ENCODE data around the gene DKK3. TPM values are rescaled to one million over a fixed set of nuclear protein-coding genes. Genes with fewer than 3 reads are reported as not detected.
A peak's percentile ranks its signal among the peaks of the same experiment; 100 is the strongest.

Gene DKK3
- total RNA-seq, 1 donor from 2014 or later: 36.3 TPM

DNA sequence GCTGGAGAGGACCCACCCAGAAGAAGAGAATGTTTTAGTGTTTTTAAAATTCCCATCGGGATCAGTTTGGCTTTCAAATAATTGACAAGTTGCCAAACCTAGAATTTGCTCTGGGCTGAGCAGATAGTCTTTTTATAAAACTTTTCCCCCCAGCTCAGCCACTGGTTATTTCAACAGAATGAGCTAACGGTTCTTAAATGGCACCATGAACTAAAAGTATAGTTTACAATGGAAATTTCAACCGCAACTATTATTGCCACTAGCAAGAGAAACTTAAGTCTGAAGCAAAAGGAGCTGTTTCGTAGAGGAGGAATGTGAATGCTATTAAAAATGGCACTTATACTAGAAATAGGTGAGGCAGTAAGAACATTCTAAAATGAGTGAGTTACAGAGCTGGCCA is 3.4 kb downstream of the DKK3 start:
- TF ChIP-seq, protein P1, sequence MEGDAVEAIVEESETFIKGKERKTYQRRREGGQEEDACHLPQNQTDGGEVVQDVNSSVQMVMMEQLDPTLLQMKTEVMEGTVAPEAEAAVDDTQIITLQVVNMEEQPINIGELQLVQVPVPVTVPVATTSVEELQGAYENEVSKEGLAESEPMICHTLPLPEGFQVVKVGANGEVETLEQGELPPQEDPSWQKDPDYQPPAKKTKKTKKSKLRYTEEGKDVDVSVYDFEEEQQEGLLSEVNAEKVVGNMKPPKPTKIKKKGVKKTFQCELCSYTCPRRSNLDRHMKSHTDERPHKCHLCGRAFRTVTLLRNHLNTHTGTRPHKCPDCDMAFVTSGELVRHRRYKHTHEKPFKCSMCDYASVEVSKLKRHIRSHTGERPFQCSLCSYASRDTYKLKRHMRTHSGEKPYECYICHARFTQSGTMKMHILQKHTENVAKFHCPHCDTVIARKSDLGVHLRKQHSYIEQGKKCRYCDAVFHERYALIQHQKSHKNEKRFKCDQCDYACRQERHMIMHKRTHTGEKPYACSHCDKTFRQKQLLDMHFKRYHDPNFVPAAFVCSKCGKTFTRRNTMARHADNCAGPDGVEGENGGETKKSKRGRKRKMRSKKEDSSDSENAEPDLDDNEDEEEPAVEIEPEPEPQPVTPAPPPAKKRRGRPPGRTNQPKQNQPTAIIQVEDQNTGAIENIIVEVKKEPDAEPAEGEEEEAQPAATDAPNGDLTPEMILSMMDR (conservative IDR thresholded peaks at IDR 0.05): no peak
- Mint-ChIP-seq H3K9me3 (no peaks in the 10 kb centered on the region), H3K4me1 (ENCODE audit: unreplicated experiment) (peaks cover 15% of the 10 kb centered on the region), H3K4me3 (no peak overlapping the region), H3K36me3 (peaks cover 17% of the 10 kb centered on the region), H3K27me3 (peaks cover 32% of the 10 kb centered on the region), H3K27ac (no peak overlapping the region)
- DNase-seq (ENCODE audit: extremely low spot score, unreplicated experiment): no peak

DNA sequence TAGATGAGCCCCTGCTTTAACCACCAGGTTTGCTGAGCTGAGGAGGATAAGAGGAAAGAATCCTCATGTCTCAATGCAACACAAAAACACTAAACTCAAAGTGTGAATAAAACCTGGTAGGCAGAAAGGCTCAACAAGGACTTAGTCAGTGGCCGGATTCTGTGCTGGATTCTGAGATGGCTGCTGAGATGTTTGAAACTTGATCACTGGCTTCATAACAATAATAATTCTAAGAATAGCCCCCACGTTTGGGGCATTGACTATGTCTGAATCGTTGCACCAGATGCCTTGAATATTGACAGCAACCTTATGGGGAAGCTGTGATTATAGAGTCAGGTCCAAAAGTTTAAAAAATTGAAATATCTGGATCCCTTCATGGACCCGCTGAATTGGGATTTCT is 4.6 kb downstream of the DKK3 start:
- Mint-ChIP-seq H3K36me3 (peaks cover 17% of the 10 kb centered on the region), H3K4me1 (ENCODE audit: unreplicated experiment) (peaks cover 10% of the 10 kb centered on the region), H3K27ac (no peak overlapping the region), H3K9me3 (no peaks in the 10 kb centered on the region), H3K27me3 (peaks cover 24% of the 10 kb centered on the region), H3K4me3 (no peak overlapping the region)
- DNase-seq (ENCODE audit: extremely low spot score, unreplicated experiment): no peak
- TF ChIP-seq, protein P1 (conservative IDR thresholded peaks at IDR 0.05): no peak

DNA sequence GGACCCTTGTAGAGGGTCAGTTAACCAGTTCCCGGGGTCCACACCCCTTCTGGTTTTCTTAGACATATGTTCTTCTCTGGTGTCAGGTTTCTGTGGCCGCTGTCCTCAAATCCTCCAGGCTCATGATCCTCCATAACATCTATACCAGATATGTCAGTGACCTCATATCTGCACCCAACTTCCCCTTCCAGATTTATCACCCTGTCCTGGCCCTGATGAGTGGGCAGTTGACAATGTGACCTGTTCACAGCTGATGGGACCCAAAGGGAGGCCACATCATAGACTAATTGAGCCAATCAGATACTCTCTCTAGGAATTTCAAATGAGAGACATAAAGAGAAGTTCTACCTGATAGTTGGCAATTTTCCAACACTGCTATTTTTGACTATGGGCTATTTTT is 5.1 kb downstream of the DKK3 start:
- Mint-ChIP-seq H3K4me1 (ENCODE audit: unreplicated experiment) (peaks cover 10% of the 10 kb centered on the region), H3K9me3 (no peaks in the 10 kb centered on the region), H3K27ac (no peak overlapping the region), H3K4me3 (no peak overlapping the region), H3K27me3 (peaks cover 22% of the 10 kb centered on the region), H3K36me3 (peaks cover 17% of the 10 kb centered on the region)
- DNase-seq (ENCODE audit: extremely low spot score, unreplicated experiment): no peak
- TF ChIP-seq, protein P1 (conservative IDR thresholded peaks at IDR 0.05): no peak

DNA sequence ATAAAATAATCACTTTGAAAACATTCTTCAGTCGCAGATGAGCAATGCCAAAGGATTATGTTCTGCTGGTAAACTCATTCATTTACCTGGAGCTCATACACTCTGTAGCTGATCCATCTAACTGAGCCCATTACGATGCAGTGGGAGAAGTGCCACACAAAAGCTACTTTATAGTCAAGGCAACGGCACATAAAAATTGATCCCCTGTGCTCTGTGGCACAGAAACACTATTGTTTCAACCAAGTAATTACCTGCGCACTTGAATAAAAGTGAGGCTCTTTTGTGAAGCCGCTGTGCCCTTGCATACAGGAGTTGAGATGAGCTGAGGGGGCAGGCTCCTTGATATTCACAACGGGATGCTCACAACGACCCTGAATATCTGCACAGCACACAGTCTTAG is 7.2 kb downstream of the DKK3 start:
- H3K27me3 Mint-ChIP-seq: peaks cover 5% of the 10 kb centered on the region
- no peak for DNase-seq (ENCODE audit: extremely low spot score, unreplicated experiment)
- TF ChIP-seq, protein P1 (conservative IDR thresholded peaks at IDR 0.05): no peak
- H3K36me3 Mint-ChIP-seq: peaks cover 13% of the 10 kb centered on the region
- no peak overlapping the region for H3K27ac Mint-ChIP-seq
- peaks cover 14% of the 10 kb centered on the region for H3K4me1 Mint-ChIP-seq (ENCODE audit: unreplicated experiment)
- H3K4me3 Mint-ChIP-seq: no peak overlapping the region
- no peaks in the 10 kb centered on the region for H3K9me3 Mint-ChIP-seq

DNA sequence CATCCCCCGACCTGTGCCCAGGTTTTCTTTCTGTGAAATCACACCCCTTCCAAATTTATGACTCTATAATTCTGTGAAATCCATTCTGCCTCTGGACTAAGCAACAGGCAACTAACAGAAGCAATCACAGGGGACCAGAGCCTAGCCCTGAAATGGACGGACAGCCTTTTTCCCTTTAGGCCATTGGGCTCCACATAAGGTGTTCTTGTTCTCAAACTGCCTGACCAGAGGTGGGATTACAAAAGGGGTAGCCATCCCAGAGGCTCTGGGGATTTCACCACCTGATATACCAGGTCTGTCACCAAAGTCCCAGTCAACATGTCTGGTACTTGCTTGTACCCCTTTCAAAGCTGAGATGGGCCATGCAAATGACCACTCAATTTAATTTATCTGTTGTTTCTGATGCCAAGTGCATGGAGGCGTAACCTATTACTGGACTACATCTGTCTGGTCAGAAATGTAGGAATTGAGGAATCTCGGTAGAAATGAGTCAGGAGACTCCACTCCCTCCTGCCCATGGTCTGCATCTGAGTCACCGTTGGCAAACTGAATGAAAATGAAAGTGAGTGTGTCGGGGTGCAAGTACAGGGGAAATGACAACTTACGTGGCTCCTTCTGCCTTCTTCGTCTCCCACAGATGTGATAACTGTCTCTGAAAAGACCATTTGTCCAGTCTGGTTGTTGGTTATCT is 10.2 kb downstream of the DKK3 start:
- TF ChIP-seq, protein P1 (conservative IDR thresholded peaks at IDR 0.05): no peak
- Mint-ChIP-seq H3K27me3 (no peaks in the 10 kb centered on the region), H3K9me3 (no peaks in the 10 kb centered on the region), H3K4me1 (ENCODE audit: unreplicated experiment) (peaks cover 25% of the 10 kb centered on the region), H3K4me3 (no peak overlapping the region), H3K27ac (no peak overlapping the region), H3K36me3 (peaks cover 18% of the 10 kb centered on the region)
- DNase-seq (ENCODE audit: extremely low spot score, unreplicated experiment): peak; percentile 20

DNA sequence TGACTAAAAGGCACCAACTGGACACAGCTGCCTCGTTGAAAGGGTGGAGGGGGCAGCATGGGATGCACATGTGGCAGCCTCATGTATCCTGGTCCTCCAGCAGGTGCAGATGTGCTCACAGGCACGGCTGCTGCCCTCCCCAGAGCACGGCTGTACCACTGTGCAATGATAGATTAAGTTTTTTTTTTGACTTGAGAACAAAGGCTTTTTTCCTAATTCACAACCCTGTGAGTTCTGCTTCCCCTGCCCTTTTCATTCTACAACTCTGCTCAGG is 11.4 kb downstream of the DKK3 start:
- DNase-seq (ENCODE audit: extremely low spot score, unreplicated experiment): peak; percentile 18
- TF ChIP-seq, protein P1 (conservative IDR thresholded peaks at IDR 0.05): no peak
- Mint-ChIP-seq H3K27me3 (no peaks in the 10 kb centered on the region), H3K9me3 (no peaks in the 10 kb centered on the region), H3K36me3 (peaks cover 11% of the 10 kb centered on the region), H3K4me1 (ENCODE audit: unreplicated experiment) (peaks cover 30% of the 10 kb centered on the region), H3K4me3 (no peak overlapping the region), H3K27ac (no peak overlapping the region)

All from type B pancreatic cell (in vitro differentiated cells).